GM12865 (cell line): ENCODE data around the gene CAPN13.

ENCODE experiments used
- DNase-seq: peaks from one replicate; pipeline ENCODE4 v3.0.0; 2010; ENCODE audit warnings: low read depth
- H3K4me3 ChIP-seq: 2 replicates; pipeline ENCODE4 v1.5.1; 2011; ENCODE audit warnings: mild to moderate bottlenecking, low read depth, low read length, control low read depth
- TF ChIP-seq, protein P1 (sequence below): IDR thresholded peaks from 2 replicates; pipeline ENCODE4 v1.5.1; 2011; ENCODE audit warnings: low read length, control low read depth, low read depth, inconsistent platforms; ENCODE audit not compliant: insufficient read depth; ENCODE audit errors: missing control alignments

The CAPN13 gene

DNA sequence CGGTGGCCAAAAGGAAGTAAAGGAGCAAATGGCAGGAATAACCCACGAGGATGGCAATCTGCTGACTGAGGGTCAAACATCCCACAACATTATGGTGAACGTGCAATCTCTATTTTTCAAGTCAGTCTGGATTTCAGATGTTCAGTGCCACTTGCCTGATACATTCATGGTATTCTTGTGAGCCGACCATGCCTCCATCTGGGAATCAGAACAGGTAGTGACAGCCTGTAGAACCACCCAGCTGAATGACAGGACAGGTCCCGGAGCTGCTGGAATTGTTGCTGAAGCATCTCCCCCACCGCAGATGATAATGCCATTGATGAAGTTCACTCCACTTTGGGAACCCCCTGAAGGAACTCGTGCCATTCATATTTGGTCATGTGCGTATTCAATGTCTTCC, 123.2 kb downstream of the CAPN13 start:
- no peak for DNase-seq

DNA sequence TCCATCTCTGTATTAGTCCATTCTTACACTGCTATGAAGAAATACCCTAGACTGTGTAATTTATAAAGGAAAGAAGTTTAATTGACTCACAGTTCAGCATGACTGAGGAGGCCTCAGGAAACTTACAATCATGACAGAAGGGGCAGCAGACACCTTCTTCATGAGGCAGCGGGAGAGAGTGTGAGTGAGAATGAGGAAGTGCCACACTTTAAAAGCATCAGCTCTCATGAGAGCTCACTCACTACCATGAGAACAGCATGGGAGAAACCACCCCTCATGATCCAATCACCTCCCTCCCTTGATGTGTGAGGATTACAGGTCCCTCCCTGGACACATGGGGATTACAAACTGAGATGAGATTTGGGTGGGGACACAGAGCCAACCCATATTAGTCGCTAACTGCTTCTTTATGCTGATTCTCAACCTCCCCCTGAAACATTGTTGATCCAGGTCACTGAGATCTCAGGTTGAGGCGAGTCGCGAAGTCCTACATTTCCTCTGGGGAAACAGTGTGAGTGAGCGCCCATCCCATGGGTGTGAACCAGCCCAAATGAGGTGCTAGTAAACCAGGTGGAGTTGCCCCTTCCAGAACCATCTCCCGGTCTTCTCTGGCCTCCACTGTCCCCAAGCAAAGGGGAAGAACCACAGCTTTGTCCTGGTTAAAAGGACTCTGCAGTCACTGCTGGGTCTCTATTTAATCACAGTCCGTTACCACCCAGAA, 123.8 kb downstream of the CAPN13 start:
- TF ChIP-seq, protein P1, sequence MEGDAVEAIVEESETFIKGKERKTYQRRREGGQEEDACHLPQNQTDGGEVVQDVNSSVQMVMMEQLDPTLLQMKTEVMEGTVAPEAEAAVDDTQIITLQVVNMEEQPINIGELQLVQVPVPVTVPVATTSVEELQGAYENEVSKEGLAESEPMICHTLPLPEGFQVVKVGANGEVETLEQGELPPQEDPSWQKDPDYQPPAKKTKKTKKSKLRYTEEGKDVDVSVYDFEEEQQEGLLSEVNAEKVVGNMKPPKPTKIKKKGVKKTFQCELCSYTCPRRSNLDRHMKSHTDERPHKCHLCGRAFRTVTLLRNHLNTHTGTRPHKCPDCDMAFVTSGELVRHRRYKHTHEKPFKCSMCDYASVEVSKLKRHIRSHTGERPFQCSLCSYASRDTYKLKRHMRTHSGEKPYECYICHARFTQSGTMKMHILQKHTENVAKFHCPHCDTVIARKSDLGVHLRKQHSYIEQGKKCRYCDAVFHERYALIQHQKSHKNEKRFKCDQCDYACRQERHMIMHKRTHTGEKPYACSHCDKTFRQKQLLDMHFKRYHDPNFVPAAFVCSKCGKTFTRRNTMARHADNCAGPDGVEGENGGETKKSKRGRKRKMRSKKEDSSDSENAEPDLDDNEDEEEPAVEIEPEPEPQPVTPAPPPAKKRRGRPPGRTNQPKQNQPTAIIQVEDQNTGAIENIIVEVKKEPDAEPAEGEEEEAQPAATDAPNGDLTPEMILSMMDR: no peak
- DNase-seq: peak; percentile 15
- no peak overlapping the region for H3K4me3 ChIP-seq

More for the DNA sequence above, 123.2 kb downstream of the CAPN13 start:
- no peak overlapping the region for H3K4me3 ChIP-seq
- TF ChIP-seq, protein P1: no peak

DNA sequence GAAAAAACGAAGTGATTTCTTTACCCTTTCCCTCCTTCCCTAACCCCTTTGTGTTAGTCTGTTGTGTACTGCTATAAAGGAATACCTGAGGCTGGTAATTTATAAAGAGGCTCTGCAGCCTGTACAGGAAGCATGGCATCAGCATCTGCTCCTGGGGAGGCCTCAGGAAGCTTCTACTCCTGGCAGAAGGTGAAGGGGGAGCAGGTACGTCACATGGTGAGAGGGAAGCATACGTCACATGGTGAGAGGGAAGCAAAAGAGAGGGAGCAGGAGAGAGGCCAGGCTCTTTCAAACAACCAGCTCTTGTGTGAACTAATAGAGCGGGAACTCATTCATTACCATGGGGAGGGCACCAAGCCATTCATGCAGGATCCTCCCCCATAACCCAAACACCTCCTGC, 126.2 kb downstream of the CAPN13 start:
- DNase-seq: no peak
- no peak overlapping the region for H3K4me3 ChIP-seq
- TF ChIP-seq, protein P1: no peak

DNA sequence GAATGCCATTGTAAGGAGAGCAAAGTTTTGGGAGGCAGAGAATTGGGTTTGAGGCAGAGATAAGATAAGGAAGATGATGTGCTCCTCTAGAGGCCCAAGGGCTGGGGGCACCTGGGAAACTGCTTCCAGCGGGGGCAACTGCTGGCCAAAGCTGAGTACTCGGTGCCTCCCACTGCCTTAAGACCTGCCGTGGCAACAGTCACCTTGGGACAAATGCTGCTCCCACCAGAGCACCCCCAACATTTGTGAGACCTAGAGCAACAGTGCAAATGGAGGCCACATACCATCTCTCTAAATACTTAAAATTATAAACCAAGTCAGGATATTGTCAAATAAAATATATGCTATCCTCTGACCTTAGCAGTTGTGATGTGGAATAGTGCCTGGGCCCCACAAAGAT, 127.1 kb downstream of the CAPN13 start:
- H3K4me3 ChIP-seq: no peak overlapping the region
- no peak for DNase-seq
- TF ChIP-seq, protein P1: no peak

DNA sequence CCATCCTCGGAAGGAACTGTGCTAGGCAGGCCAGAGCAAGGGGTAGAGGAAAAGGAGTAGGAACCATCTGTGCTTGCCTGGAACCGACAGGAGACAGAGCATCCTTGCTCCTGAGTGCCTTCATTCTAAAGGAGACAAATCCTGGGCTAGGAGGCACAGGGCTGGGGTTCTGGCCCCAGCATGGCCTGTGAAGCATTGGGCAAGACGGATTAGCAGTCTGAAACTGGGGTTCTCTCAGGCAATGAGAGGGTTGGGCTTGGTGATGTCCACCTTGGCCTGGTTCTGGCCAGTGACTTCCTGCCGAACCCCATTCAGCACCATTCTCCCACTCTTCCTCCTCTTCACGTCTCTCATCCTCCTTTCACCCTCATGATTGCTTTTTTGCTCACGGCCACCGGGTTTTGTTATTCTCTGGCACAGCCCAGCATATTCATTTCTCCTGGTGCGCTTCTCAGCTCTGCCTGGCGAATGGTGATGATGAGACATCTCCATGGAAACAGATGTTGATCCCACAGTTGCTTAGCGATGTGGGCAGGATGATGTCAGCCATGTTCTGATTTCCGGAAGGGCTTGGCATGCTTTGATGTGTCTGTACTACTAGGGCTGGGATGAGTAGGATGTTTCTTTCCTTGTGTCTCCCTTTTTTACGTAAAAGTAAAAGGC, 127.7 kb downstream of the CAPN13 start:
- no peak for DNase-seq
- H3K4me3 ChIP-seq: no peak overlapping the region
- TF ChIP-seq, protein P1: no peak

DNA sequence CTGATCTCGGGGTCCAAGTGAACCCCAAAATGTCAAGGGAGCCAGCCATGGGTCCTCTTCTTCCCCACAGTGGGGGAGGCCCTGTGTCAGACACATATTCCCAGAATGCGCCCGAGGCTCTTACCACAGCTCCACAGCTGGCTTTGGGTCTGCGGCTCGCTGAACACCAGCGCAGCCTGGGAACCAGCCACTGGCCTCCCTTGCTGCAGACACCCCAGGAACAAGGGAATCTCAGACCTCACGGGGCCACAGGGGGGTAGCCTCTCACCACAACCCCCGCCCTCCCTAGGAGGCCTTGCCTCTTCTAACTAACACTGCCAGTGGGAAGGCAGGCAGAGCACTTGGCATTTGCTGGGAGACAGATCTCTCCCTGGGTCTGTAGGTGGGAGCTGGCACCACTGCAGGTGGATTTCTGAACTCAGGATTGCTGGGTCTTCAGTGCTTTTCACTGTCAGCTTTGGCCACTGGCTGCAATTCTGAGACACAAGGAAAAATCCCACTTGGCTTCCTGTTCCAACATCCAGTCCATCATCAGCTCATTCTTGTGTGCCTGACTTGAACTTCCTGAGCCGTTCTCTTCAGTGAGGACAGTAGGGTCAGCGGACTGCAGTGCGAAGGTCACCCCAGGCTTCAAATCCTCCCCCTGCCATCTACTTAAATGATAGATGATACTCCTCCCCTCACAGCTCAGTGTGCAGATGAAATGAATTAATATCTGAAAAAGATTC, 128.7 kb downstream of the CAPN13 start:
- H3K4me3 ChIP-seq: no peak overlapping the region
- TF ChIP-seq, protein P1: no peak
- no peak for DNase-seq
